Measurements from ENCODE around the gene HMGN3.

Gene HMGN3

GRCh38 chr6:79234150-79235022 is at the start of gene HMGN3:
Gene HMGN3 (minus strand): TSS chr6:79234682.
- peak within 1 kb of the TSS; percentile 95 for H3K4me3 ChIP-seq (ENCODE audit: low read length)
- TF ChIP-seq, protein P1, sequence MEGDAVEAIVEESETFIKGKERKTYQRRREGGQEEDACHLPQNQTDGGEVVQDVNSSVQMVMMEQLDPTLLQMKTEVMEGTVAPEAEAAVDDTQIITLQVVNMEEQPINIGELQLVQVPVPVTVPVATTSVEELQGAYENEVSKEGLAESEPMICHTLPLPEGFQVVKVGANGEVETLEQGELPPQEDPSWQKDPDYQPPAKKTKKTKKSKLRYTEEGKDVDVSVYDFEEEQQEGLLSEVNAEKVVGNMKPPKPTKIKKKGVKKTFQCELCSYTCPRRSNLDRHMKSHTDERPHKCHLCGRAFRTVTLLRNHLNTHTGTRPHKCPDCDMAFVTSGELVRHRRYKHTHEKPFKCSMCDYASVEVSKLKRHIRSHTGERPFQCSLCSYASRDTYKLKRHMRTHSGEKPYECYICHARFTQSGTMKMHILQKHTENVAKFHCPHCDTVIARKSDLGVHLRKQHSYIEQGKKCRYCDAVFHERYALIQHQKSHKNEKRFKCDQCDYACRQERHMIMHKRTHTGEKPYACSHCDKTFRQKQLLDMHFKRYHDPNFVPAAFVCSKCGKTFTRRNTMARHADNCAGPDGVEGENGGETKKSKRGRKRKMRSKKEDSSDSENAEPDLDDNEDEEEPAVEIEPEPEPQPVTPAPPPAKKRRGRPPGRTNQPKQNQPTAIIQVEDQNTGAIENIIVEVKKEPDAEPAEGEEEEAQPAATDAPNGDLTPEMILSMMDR (conservative IDR thresholded peaks at IDR 0.05; ENCODE audit: low read depth, low read length): no peak
- peak; percentile 78 for DNase-seq (ENCODE audit: low read depth)

- DNase-seq (ENCODE audit: low read depth): no peak
- TF ChIP-seq, protein P1 (conservative IDR thresholded peaks at IDR 0.05; ENCODE audit: low read depth, low read length): no peak
- H3K4me3 ChIP-seq (ENCODE audit: low read length): no peak overlapping the region
Observed at GRCh38 chr6:79280756-79281155, 46.3 kb upstream of the HMGN3 start.

GRCh38 chr6:79277109-79277508 is 42.6 kb upstream of the HMGN3 start:
- DNase-seq (ENCODE audit: low read depth): no peak
- TF ChIP-seq, protein P1 (conservative IDR thresholded peaks at IDR 0.05; ENCODE audit: low read depth, low read length): no peak
- H3K4me3 ChIP-seq (ENCODE audit: low read length): no peak overlapping the region

- TF ChIP-seq, protein P1 (conservative IDR thresholded peaks at IDR 0.05; ENCODE audit: low read depth, low read length): no peak
- no peak overlapping the region for H3K4me3 ChIP-seq (ENCODE audit: low read length)
- no peak for DNase-seq (ENCODE audit: low read depth)
Observed at GRCh38 chr6:79269877-79270276, 35.4 kb upstream of the HMGN3 start.

- DNase-seq (ENCODE audit: low read depth): no peak
- H3K4me3 ChIP-seq (ENCODE audit: low read length): no peak overlapping the region
- TF ChIP-seq, protein P1 (conservative IDR thresholded peaks at IDR 0.05; ENCODE audit: low read depth, low read length): no peak
Observed at GRCh38 chr6:79267128-79267527, 32.6 kb upstream of the HMGN3 start.

- TF ChIP-seq, protein P1 (conservative IDR thresholded peaks at IDR 0.05; ENCODE audit: low read depth, low read length): no peak
- no peak for DNase-seq (ENCODE audit: low read depth)
- H3K4me3 ChIP-seq (ENCODE audit: low read length): no peak overlapping the region
Observed at GRCh38 chr6:79266051-79266450, 31.6 kb upstream of the HMGN3 start.

GRCh38 chr6:79263359-79263758 is 28.9 kb upstream of the HMGN3 start:
- TF ChIP-seq, protein P1 (conservative IDR thresholded peaks at IDR 0.05; ENCODE audit: low read depth, low read length): no peak
- no peak for DNase-seq (ENCODE audit: low read depth)
- no peak overlapping the region for H3K4me3 ChIP-seq (ENCODE audit: low read length)
